ENCODE measurements around the gene HFE. TPM values are rescaled to one million over a fixed set of nuclear protein-coding genes. Genes with fewer than 3 reads are reported as not detected.
"Not testable (repeated sequence)": the region's sequence is repeated elsewhere in the genome, so short reads cannot be mapped to it uniquely, and the experiment has no call there.

The HFE gene
- polyA plus RNA-seq, 6 donors from 2014 or later = 0.47 to 3.3 (median 2.9) TPM; not detected in 1

- ATAC-seq (ENCODE audit: low read depth in 2 of 2) (no peak), DNase-seq (no peak)
- H3K36me3 Mint-ChIP-seq = no peaks in the 10 kb centered on the region
- no peaks in the 10 kb centered on the region for H3K27me3 Mint-ChIP-seq
- H3K4me3 Mint-ChIP-seq = peak overlapping the region; percentile 97 to 100 (median 99)
- H3K9me3 Mint-ChIP-seq = peaks cover 0 to 1% (median 0%) of the 10 kb centered on the region in 7 donors
- H3K4me1 Mint-ChIP-seq = peaks cover 18 to 22% (median 20%) of the 10 kb centered on the region in 3 donors
- peak overlapping the region; percentile 96 to 99 (median 98) for H3K27ac Mint-ChIP-seq
Measured at GRCh38 chr6:26053992-26054780, 33.0 kb upstream of the HFE start.

GRCh38 chr6:26054781-26055718 is 32.2 kb upstream of the HFE start:
- DNase-seq (peak; percentile 90), ATAC-seq (ENCODE audit: low read depth in 2 of 2) (peak; percentile 70 to 74)
- H3K27me3 Mint-ChIP-seq = no peaks in the 10 kb centered on the region
- H3K4me3 Mint-ChIP-seq = peak overlapping the region; percentile 97 to 100 (median 99)
- H3K4me1 Mint-ChIP-seq = peaks cover 18 to 22% (median 20%) of the 10 kb centered on the region in 3 donors
- H3K27ac Mint-ChIP-seq = peak overlapping the region; percentile 96 to 99 (median 98)
- H3K36me3 Mint-ChIP-seq = no peaks in the 10 kb centered on the region
- H3K9me3 Mint-ChIP-seq = peaks cover 0 to 1% (median 0%) of the 10 kb centered on the region in 7 donors

- H3K36me3 Mint-ChIP-seq = no peaks in the 10 kb centered on the region
- ATAC-seq (ENCODE audit: low read depth in 2 of 2) (peak; percentile 73 to 78), DNase-seq (peak; percentile 84)
- H3K27ac Mint-ChIP-seq = peak overlapping the region; percentile 96 to 99 (median 98)
- no peaks in the 10 kb centered on the region for H3K27me3 Mint-ChIP-seq
- peaks cover 0 to 1% (median 0%) of the 10 kb centered on the region in 7 donors for H3K9me3 Mint-ChIP-seq
- peak overlapping the region; percentile 97 to 100 (median 99) for H3K4me3 Mint-ChIP-seq
- H3K4me1 Mint-ChIP-seq = peaks cover 18 to 22% (median 20%) of the 10 kb centered on the region in 3 donors
Measured at GRCh38 chr6:26055719-26056582, 31.3 kb upstream of the HFE start.

GRCh38 chr6:26056583-26057350 is 30.5 kb upstream of the HFE start:
- Mint-ChIP-seq H3K27ac (peak overlapping the region; percentile 96 to 99 (median 98)), H3K4me1 (peaks cover 18 to 22% (median 20%) of the 10 kb centered on the region in 3 donors), H3K9me3 (peaks cover 0 to 1% (median 0%) of the 10 kb centered on the region in 7 donors), H3K27me3 (no peaks in the 10 kb centered on the region), H3K36me3 (no peaks in the 10 kb centered on the region), H3K4me3 (peak overlapping the region; percentile 97 to 100 (median 99))
- no peak for DNase-seq
- ATAC-seq (ENCODE audit: low read depth in 2 of 2) = no peak

- no peak for DNase-seq
- H3K27me3 Mint-ChIP-seq = no peaks in the 10 kb centered on the region
- peaks cover 0 to 1% (median 0%) of the 10 kb centered on the region in 7 donors for H3K9me3 Mint-ChIP-seq
- peak overlapping the region in 4 of 8 donors; percentile 16 to 98 (median 63) for H3K4me3 Mint-ChIP-seq
- peaks cover 18 to 22% (median 20%) of the 10 kb centered on the region in 3 donors for H3K4me1 Mint-ChIP-seq
- ATAC-seq (ENCODE audit: low read depth in 2 of 2) = no peak
- H3K27ac Mint-ChIP-seq = no peak overlapping the region
- H3K36me3 Mint-ChIP-seq = no peaks in the 10 kb centered on the region
Measured at GRCh38 chr6:26057899-26058298, 29.3 kb upstream of the HFE start.

GRCh38 chr6:26058477-26059033 is 28.7 kb upstream of the HFE start:
- Mint-ChIP-seq H3K4me1 (peaks cover 18 to 22% (median 20%) of the 10 kb centered on the region in 3 donors), H3K27ac (peak overlapping the region in 1 of 6 donors; percentile 33), H3K4me3 (peak overlapping the region in 2 of 8 donors; percentile 3 to 48)
- DNase-seq; H3K36me3 Mint-ChIP-seq; H3K9me3 Mint-ChIP-seq; ATAC-seq (ENCODE audit: low read depth in 2 of 2); H3K27me3 Mint-ChIP-seq: not testable (repeated sequence)

GRCh38 chr6:26059941-26060340 is 27.3 kb upstream of the HFE start:
- ATAC-seq (ENCODE audit: low read depth in 2 of 2) (no peak), DNase-seq (no peak)
- no peak overlapping the region for H3K27ac Mint-ChIP-seq
- peaks cover 12 to 16% (median 14%) of the 10 kb centered on the region in 3 donors for H3K4me1 Mint-ChIP-seq
- peaks cover 0 to 1% (median 0%) of the 10 kb centered on the region in 7 donors for H3K9me3 Mint-ChIP-seq
- no peaks in the 10 kb centered on the region for H3K27me3 Mint-ChIP-seq
- no peaks in the 10 kb centered on the region for H3K36me3 Mint-ChIP-seq
- H3K4me3 Mint-ChIP-seq = peak overlapping the region in 1 of 8 donors; percentile 50

- peak; percentile 49 for DNase-seq
- H3K4me1 Mint-ChIP-seq = peaks cover 7 to 9% (median 8%) of the 10 kb centered on the region in 3 donors
- H3K9me3 Mint-ChIP-seq = no peaks in the 10 kb centered on the region
- no peaks in the 10 kb centered on the region for H3K36me3 Mint-ChIP-seq
- no peaks in the 10 kb centered on the region for H3K27me3 Mint-ChIP-seq
- H3K4me3 Mint-ChIP-seq = no peak overlapping the region
- ATAC-seq (ENCODE audit: low read depth in 2 of 2) = peak; percentile 46 to 68
- peak overlapping the region in 2 of 6 donors; percentile 75 to 82 for H3K27ac Mint-ChIP-seq
Measured at GRCh38 chr6:26064619-26065257, 22.5 kb upstream of the HFE start.

GRCh38 chr6:26065952-26066380 is 21.3 kb upstream of the HFE start:
- Mint-ChIP-seq H3K4me3 (no peak overlapping the region), H3K27ac (no peak overlapping the region), H3K4me1 (peaks cover 7 to 9% (median 8%) of the 10 kb centered on the region in 3 donors), H3K9me3 (no peaks in the 10 kb centered on the region), H3K27me3 (no peaks in the 10 kb centered on the region), H3K36me3 (no peaks in the 10 kb centered on the region)
- peak; percentile 66 for DNase-seq
- ATAC-seq (ENCODE audit: low read depth in 2 of 2) = peak; percentile 90 to 93

GRCh38 chr6:26067367-26067766 is 19.9 kb upstream of the HFE start:
- Mint-ChIP-seq H3K36me3 (no peaks in the 10 kb centered on the region), H3K4me3 (no peak overlapping the region), H3K27me3 (peaks cover 0 to 8% (median 0%) of the 10 kb centered on the region in 3 donors), H3K27ac (no peak overlapping the region), H3K9me3 (no peaks in the 10 kb centered on the region), H3K4me1 (peaks cover 7 to 9% (median 8%) of the 10 kb centered on the region in 3 donors)
- DNase-seq = no peak
- no peak for ATAC-seq (ENCODE audit: low read depth in 2 of 2)

GRCh38 chr6:26068036-26068435 is 19.2 kb upstream of the HFE start:
- DNase-seq (no peak), ATAC-seq (ENCODE audit: low read depth in 2 of 2) (no peak)
- H3K27me3 Mint-ChIP-seq = peaks cover 0 to 12% (median 0%) of the 10 kb centered on the region in 3 donors
- H3K27ac Mint-ChIP-seq = no peak overlapping the region
- H3K4me3 Mint-ChIP-seq = no peak overlapping the region
- H3K9me3 Mint-ChIP-seq = no peaks in the 10 kb centered on the region
- peaks cover 7 to 9% (median 8%) of the 10 kb centered on the region in 3 donors for H3K4me1 Mint-ChIP-seq
- H3K36me3 Mint-ChIP-seq = no peaks in the 10 kb centered on the region

Measured in naive B cell (primary cell).